CD4-positive, alpha-beta T cell treated with Interleukin-17A for 4 hours (primary cell): ENCODE measurements around the gene MON2.
"Not testable (repeated sequence)": the region's sequence is repeated elsewhere in the genome, so short reads cannot be mapped to it uniquely, and the experiment has no call there.

ENCODE experiments used
- DNase-seq: peaks from one replicate; pipeline ENCODE4 v3.0.0-alpha.2; 2020; ENCODE audit warnings: mixed read lengths

Gene MON2, protein sequence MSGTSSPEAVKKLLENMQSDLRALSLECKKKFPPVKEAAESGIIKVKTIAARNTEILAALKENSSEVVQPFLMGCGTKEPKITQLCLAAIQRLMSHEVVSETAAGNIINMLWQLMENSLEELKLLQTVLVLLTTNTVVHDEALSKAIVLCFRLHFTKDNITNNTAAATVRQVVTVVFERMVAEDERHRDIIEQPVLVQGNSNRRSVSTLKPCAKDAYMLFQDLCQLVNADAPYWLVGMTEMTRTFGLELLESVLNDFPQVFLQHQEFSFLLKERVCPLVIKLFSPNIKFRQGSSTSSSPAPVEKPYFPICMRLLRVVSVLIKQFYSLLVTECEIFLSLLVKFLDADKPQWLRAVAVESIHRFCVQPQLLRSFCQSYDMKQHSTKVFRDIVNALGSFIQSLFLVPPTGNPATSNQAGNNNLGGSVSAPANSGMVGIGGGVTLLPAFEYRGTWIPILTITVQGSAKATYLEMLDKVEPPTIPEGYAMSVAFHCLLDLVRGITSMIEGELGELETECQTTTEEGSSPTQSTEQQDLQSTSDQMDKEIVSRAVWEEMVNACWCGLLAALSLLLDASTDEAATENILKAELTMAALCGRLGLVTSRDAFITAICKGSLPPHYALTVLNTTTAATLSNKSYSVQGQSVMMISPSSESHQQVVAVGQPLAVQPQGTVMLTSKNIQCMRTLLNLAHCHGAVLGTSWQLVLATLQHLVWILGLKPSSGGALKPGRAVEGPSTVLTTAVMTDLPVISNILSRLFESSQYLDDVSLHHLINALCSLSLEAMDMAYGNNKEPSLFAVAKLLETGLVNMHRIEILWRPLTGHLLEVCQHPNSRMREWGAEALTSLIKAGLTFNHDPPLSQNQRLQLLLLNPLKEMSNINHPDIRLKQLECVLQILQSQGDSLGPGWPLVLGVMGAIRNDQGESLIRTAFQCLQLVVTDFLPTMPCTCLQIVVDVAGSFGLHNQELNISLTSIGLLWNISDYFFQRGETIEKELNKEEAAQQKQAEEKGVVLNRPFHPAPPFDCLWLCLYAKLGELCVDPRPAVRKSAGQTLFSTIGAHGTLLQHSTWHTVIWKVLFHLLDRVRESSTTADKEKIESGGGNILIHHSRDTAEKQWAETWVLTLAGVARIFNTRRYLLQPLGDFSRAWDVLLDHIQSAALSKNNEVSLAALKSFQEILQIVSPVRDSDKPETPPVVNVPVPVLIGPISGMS (N-terminal part only)

DNA sequence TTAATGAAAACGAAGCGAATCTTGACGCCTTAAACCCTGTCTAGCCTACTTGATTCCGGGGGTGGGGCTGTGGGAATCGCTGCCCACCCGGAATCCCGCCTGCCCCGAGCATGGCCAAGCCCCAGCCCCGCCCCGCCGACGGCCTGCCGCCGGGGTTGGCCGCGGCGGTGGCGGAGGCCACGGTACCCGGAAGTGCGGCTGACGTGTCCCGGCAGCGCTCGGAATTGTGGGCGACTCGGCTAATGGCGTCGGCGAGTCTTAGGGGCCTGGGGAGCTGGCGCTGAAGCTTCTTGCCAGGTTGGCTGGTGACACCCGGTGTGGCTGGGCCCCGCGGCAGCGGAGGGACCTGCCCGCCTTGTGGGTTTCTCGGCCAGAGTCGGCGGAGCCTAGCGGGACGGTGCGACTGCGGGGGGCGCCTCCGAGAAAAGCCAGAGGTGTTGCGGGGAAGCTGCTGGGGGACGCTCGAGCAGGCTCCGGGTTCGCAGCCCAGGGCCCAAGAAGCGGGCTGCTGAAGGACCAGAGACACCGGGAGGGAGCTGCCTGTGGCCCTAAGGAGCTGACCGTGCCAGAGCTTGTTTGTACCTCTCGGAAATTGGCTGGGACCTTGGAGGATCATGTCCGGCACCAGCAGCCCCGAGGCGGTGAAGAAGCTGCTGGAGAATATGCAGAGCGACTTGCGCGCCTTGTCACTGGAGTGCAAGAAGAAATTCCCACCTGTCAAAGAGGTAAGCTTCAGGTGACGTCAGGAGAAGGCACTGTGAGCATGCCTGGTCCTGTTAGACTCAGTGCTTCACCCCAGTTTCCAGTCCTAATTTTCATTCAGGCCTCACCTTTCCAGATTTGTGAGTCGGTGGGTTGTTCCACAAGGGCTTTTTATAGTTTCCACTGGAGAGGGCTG lies at the start of gene MON2:
MON2 (plus strand) TSS at position 233 of the 898 bp plus-strand sequence; CDS start at position 615, 382 bp downstream.
- peak; percentile 89 for DNase-seq

DNA sequence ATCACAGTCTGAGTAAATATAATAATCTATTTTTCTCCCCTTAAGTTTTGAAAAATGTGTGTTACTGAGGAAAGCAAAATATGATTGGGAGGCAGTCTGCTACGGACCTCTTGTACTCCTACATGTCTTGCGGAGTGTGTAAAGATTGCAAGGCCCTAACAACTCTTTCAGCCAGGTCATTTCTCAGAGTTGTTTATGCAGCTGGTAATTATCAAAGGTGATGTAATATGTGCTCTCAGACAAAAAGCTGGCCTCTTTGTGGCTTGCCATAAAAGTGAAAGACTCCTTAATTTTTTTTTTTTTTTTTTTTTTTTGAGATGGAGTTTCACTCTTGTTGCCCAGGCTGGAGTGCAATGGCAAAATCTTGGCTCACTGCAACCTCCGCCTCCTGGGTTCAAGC lies 40.5 kb upstream of the MON2 start:
- no peak for DNase-seq

GRCh38 chr12:62429457-62429856 lies 37.2 kb upstream of the MON2 start:
- DNase-seq: no peak

DNA sequence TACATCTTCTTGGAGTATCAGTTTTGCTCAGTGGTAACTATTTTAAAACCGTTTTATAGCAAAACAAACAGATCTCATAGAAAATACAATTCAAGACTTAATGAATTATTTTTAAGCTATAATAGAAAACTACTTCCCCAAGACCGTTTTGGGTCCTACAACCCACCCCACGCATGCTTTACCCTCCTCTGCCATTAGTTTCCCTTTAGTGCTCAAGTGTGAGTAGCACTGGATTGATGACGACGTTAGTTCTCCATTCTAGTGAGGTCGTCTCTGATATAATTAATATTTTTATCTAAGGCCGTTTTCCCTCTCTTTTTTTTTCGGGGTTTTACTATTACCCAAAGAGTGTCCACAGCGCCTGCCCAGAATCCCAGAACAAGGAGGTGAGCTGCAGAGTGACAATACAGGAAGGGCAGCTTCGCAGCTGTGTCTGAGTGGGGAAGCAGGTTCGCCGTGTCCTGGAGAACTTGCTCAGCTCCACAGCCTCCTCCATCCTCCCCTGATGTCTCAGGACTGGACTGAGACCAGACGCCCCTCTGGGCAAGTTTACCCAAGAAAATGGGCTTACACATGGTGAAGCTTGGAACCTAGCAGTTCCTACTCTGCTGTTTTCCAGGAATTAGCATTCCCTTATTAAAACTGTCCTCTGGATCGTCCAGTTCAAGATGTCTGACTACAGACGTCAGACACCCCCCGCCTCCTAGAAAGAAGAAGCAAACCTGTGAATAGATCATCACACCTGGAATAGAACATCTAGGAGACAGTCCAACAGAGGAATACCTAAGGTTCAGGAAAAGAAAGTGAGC lies 31.9 kb upstream of the MON2 start:
- peak; percentile 15 for DNase-seq

- DNase-seq: peak; percentile 40
Measured at GRCh38 chr12:62435303-62436163, 31.1 kb upstream of the MON2 start.

- DNase-seq: no peak
Measured at GRCh38 chr12:62436164-62436503, 30.5 kb upstream of the MON2 start.

DNA sequence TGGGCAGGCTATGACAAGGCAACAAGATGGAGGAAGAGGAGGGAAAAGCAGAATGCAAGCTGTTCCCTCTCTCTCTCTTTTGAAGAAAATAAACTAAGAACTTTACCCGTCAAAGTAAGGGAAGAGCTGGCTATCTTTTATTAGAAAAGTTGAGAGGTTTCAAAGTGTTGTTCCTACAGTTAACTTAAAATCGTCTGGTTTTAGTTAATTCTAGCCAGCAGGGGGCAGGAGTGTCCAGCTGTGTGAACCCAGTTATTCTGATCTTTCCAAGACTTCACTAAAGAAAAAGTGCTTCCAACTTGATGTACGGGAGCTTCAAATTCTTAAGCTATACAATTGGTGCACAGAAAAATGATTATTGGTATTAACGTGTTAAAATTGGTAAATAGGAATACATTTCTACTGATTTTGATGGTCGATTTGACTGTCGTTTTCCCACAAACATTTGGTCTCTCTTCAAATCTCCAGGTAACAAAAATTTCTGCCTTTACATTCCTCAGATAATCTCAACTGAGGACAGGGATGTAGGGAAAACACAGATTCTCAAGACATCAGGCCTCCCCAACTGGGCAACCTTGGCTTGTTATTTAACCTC lies 28.4 kb upstream of the MON2 start:
- peak; percentile 69 for DNase-seq

GRCh38 chr12:62446754-62447452 lies 19.7 kb upstream of the MON2 start:
- no peak for DNase-seq

DNA sequence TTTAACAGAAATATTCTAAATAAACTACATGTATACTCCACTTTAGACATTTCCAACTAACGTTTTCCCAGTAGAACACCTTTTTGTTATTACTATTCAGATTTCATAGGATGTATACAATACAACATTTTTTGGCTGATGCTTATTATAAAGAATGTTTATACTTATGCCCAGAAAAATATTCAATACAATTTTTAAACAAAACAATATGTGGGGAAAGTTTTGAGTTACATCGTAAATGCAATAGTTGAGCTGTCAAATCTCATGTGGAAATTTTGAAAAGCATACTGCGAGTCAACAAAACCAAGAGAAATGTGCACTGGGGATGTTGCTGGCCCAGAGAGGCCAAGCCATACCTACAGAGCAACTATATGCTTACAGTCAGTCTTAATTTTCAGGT lies 18.2 kb upstream of the MON2 start:
- DNase-seq: no peak

- not testable (repeated sequence) for DNase-seq
Measured at GRCh38 chr12:62455429-62455828, 11.2 kb upstream of the MON2 start.

GRCh38 chr12:62458626-62459025 lies 8.0 kb upstream of the MON2 start:
- no peak for DNase-seq

DNA sequence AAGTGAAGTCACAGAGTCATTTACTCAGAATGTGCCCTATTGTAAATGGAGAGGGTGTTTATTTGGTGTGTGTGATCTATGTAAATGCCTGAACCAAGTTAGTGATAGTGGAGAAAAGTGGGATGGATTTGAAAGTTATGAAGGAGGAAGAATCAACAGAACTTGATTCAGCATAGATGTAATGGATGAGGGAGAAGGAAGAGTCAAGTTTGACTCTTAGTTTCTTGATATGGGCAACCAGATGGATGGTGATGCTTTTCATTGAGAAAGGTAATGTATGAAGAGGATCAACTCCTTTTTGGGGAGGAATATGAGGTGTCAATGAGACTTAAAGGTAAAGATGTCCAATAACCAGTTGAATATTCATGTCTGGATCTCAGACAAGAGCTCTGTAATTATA lies 6.7 kb upstream of the MON2 start:
- no peak for DNase-seq

GRCh38 chr12:62461171-62461837 lies 5.3 kb upstream of the MON2 start:
- DNase-seq: not testable (repeated sequence)

- not testable (repeated sequence) for DNase-seq
Measured at GRCh38 chr12:62463252-62463651, 3.4 kb upstream of the MON2 start.

DNA sequence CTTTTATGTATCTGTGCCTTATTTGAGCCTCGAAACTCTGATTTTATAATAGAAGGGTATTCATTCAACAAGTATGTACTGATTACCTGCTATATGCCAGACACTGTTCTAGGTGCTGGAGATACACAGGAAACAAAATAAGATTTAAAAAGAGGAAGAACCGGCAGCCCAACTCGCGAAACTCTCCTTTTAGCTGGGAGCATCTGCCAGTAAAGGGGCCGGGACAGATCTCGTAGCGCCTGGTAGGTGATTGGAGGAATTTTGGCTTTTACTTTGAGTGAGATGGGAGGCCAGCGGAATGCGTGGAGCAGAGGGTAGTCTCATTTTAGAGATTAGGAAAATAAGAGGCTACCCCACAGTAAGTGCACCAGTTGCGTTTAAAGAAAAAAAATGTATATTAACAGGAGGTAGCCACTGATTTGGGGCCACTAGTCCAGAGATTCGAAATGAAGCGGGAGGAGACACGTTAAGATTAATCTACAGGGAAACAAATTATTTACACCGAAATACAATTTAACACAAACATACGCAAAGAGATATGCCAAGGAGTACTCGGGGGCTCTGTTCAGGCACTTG lies 520 bp upstream of the MON2 start:
- peak; percentile 38 for DNase-seq

GRCh38 chr12:62468397-62468796 lies 1.8 kb downstream of the MON2 start:
- no peak for DNase-seq

GRCh38 chr12:62468935-62469334 lies 2.3 kb downstream of the MON2 start:
- no peak for DNase-seq

DNA sequence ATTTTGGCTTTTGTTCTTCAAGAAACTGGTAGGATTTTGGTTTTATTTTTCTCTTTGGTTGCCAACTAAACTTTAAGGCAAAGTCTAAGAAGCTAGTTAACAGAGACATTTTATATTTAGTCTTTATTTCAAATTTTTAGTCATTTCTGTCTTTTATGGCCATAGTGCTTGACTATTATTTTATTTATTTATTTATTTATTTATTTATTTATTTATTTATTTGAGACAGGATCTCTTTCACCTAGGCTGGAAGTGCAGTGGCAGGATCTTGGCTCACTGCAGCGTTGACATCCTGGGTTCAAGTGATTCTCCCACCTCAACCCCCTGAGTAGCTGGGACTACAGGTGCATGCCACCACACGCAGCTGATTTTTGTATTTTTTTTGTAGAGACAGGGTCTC lies 3.1 kb downstream of the MON2 start:
- DNase-seq: no peak
